Mesendoderm (in vitro differentiated cells): ENCODE results near the gene PLCG2.

Experiments used
- DNase-seq: peaks from one replicate; pipeline ENCODE4 v3.0.0; 2013
- H2AK5ac ChIP-seq: 2 replicates; pipeline ENCODE4 v1.6.1; 2013; ENCODE audit warnings: low read length, inconsistent platforms
- H2BK120ac ChIP-seq: 2 replicates; pipeline ENCODE4 v1.6.1; 2013; ENCODE audit warnings: low read depth, mild to moderate bottlenecking, low read length, moderate library complexity, mixed read lengths
- H2BK15ac ChIP-seq: replicated peaks from 2 replicates; pipeline ENCODE4 v1.6.1; 2013; ENCODE audit warnings: low read depth, mild to moderate bottlenecking, moderate library complexity
- H2BK5ac ChIP-seq: 2 replicates; pipeline ENCODE4 v1.6.1; 2013; ENCODE audit warnings: low read length, inconsistent platforms
- H3K18ac ChIP-seq: 2 replicates; pipeline ENCODE4 v1.6.1; 2013; ENCODE audit warnings: mild to moderate bottlenecking, low read length, mixed read lengths
- H3K23ac ChIP-seq: one replicate; pipeline ENCODE4 v1.6.1; 2013; ENCODE audit warnings: low read length
- H3K27ac ChIP-seq: 2 replicates; pipeline ENCODE4 v1.5.1; 2013; ENCODE audit warnings: low read depth, mild to moderate bottlenecking, inconsistent platforms, low read length, moderate library complexity
- H3K27me3 ChIP-seq: 2 replicates; pipeline ENCODE4 v1.6.1; 2013; ENCODE audit warnings: low read length, control low read depth, mild to moderate bottlenecking, inconsistent platforms; ENCODE audit not compliant: insufficient read depth, poor library complexity
- H3K36me3 ChIP-seq: 2 replicates; pipeline ENCODE4 v1.6.1; 2013; ENCODE audit warnings: low read length, inconsistent platforms; ENCODE audit not compliant: control insufficient read depth, insufficient read depth
- H3K4ac ChIP-seq: one replicate; pipeline ENCODE4 v1.6.1; 2013; ENCODE audit warnings: low read depth, mild to moderate bottlenecking, low read length, moderate library complexity
- H3K4me1 ChIP-seq: 2 replicates; pipeline ENCODE4 v1.6.1; 2013; ENCODE audit warnings: low read depth, low read length, inconsistent platforms; ENCODE audit not compliant: control insufficient read depth
- H3K4me2 ChIP-seq: 2 replicates; pipeline ENCODE4 v1.6.1; 2013; ENCODE audit warnings: low read length
- H3K4me3 ChIP-seq: 2 replicates; pipeline ENCODE4 v1.5.1; 2013; ENCODE audit warnings: mild to moderate bottlenecking, low read length
- H3K56ac ChIP-seq: one replicate; pipeline ENCODE4 v1.6.1; 2013; ENCODE audit warnings: low read length
- H3K79me1 ChIP-seq: 2 replicates; pipeline ENCODE4 v1.6.1; 2013; ENCODE audit warnings: low read length, inconsistent platforms
- H3K79me2 ChIP-seq: 2 replicates; pipeline ENCODE4 v1.6.1; 2013; ENCODE audit warnings: mild to moderate bottlenecking, low read length; ENCODE audit not compliant: control insufficient read depth, insufficient read depth
- H3K9ac ChIP-seq: 2 replicates; pipeline ENCODE4 v1.6.1; 2013; ENCODE audit warnings: low read length, inconsistent platforms
- H4K5ac ChIP-seq: one replicate; pipeline ENCODE4 v1.6.1; 2013; ENCODE audit warnings: low read length
- H4K8ac ChIP-seq: one replicate; pipeline ENCODE4 v1.6.1; 2013; ENCODE audit warnings: low read depth, mild to moderate bottlenecking, control low read depth, low read length, moderate library complexity
- WGBS: extraction: QIAGEN DNeasy Blood & Tissue Kit; methylation state at CpG from one replicate; pipeline ENCODE4 v1.1.7; 2013; ENCODE audit warnings: low lambda C conversion rate, missing lambda C conversion rate; ENCODE audit not compliant: insufficient coverage; ENCODE audit errors: extremely low coverage; 5-methylcytosine and 5-hydroxymethylcytosine counted together

Gene PLCG2

GRCh38 chr16:81939164-81940056 lies 160.3 kb downstream of the PLCG2 start:
- peak; percentile 96 for DNase-seq

GRCh38 chr16:81940781-81941560 lies 161.9 kb downstream of the PLCG2 start:
- DNase-seq: peak; percentile 63
- no peaks in the 10 kb centered on the region for H3K36me3 ChIP-seq
- H3K9ac ChIP-seq: no peak overlapping the region
- no CpG with 5 or more reads among the region's 3 CpGs for WGBS
- no peak overlapping the region for H2BK120ac ChIP-seq
- no peak overlapping the region for H3K23ac ChIP-seq
- no peak overlapping the region for H4K8ac ChIP-seq
- no peak overlapping the region for H4K5ac ChIP-seq
- H2BK15ac ChIP-seq: no peak overlapping the region
- H3K56ac ChIP-seq: no peak overlapping the region
- H3K27me3 ChIP-seq: no peaks in the 10 kb centered on the region
- H3K79me2 ChIP-seq: no peaks in the 10 kb centered on the region
- peaks cover 21% of the 10 kb centered on the region for H3K4me1 ChIP-seq
- H2BK5ac ChIP-seq: no peak overlapping the region
- no peak overlapping the region for H3K4ac ChIP-seq
- H3K4me3 ChIP-seq: no peak overlapping the region
- H3K18ac ChIP-seq: no peak overlapping the region
- no peak overlapping the region for H3K27ac ChIP-seq
- H3K79me1 ChIP-seq: no peaks in the 10 kb centered on the region
- no peak overlapping the region for H3K4me2 ChIP-seq
- no peak overlapping the region for H2AK5ac ChIP-seq

More at GRCh38 chr16:81939164-81940056, 160.3 kb downstream of the PLCG2 start:
- H2AK5ac ChIP-seq: no peak overlapping the region
- H3K79me2 ChIP-seq: no peaks in the 10 kb centered on the region
- no peak overlapping the region for H4K5ac ChIP-seq
- H2BK5ac ChIP-seq: peak overlapping the region; percentile 40
- no peak overlapping the region for H3K4ac ChIP-seq
- no peak overlapping the region for H2BK120ac ChIP-seq
- no peak overlapping the region for H4K8ac ChIP-seq
- peaks cover 21% of the 10 kb centered on the region for H3K4me1 ChIP-seq
- peak overlapping the region; percentile 32 for H3K9ac ChIP-seq
- no peak overlapping the region for H2BK15ac ChIP-seq
- H3K27me3 ChIP-seq: no peaks in the 10 kb centered on the region
- no peaks in the 10 kb centered on the region for H3K79me1 ChIP-seq
- peak overlapping the region; percentile 69 for H3K56ac ChIP-seq
- no peak overlapping the region for H3K18ac ChIP-seq
- H3K27ac ChIP-seq: no peak overlapping the region
- H3K4me3 ChIP-seq: no peak overlapping the region
- no peak overlapping the region for H3K4me2 ChIP-seq
- no peaks in the 10 kb centered on the region for H3K36me3 ChIP-seq
- no CpG with 5 or more reads among the region's 7 CpGs for WGBS
- no peak overlapping the region for H3K23ac ChIP-seq

- H3K79me2 ChIP-seq: no peaks in the 10 kb centered on the region
- H3K27me3 ChIP-seq: no peaks in the 10 kb centered on the region
- H2BK15ac ChIP-seq: no peak overlapping the region
- no peak overlapping the region for H2BK120ac ChIP-seq
- no CpG with 5 or more reads among the region's 7 CpGs for WGBS
- no peak overlapping the region for H3K23ac ChIP-seq
- H2BK5ac ChIP-seq: no peak overlapping the region
- H3K4me2 ChIP-seq: no peak overlapping the region
- H3K4me1 ChIP-seq: peaks cover 21% of the 10 kb centered on the region
- no peak overlapping the region for H3K18ac ChIP-seq
- H3K4me3 ChIP-seq: no peak overlapping the region
- no peaks in the 10 kb centered on the region for H3K79me1 ChIP-seq
- no peak overlapping the region for H4K5ac ChIP-seq
- H4K8ac ChIP-seq: no peak overlapping the region
- peak overlapping the region; percentile 25 for H3K56ac ChIP-seq
- no peak overlapping the region for H2AK5ac ChIP-seq
- DNase-seq: no peak
- H3K4ac ChIP-seq: no peak overlapping the region
- no peak overlapping the region for H3K9ac ChIP-seq
- no peak overlapping the region for H3K27ac ChIP-seq
- no peaks in the 10 kb centered on the region for H3K36me3 ChIP-seq
These were observed 163.0 kb downstream of the PLCG2 start for GRCh38 chr16:81942007-81942601.

- Histone ChIP-seq H3K27ac (no peak overlapping the region), H3K9ac (no peak overlapping the region)
- no CpG with 5 or more reads among the region's 1 CpG for whole genome bisulfite sequencing
These were observed 166.6 kb downstream of the PLCG2 start for GRCh38 chr16:81945665-81946064.

GRCh38 chr16:81946206-81946605 lies 167.1 kb downstream of the PLCG2 start:
- H4K5ac ChIP-seq: no peak overlapping the region
- H3K27ac ChIP-seq: no peak overlapping the region
- no peaks in the 10 kb centered on the region for H3K79me1 ChIP-seq
- H3K4me3 ChIP-seq: no peak overlapping the region
- H3K18ac ChIP-seq: no peak overlapping the region
- H3K36me3 ChIP-seq: no peaks in the 10 kb centered on the region
- no peak overlapping the region for H3K56ac ChIP-seq
- H3K23ac ChIP-seq: no peak overlapping the region
- H3K79me2 ChIP-seq: no peaks in the 10 kb centered on the region
- H2BK15ac ChIP-seq: no peak overlapping the region
- no peak overlapping the region for H3K4ac ChIP-seq
- peaks cover 7% of the 10 kb centered on the region for H3K4me1 ChIP-seq
- H4K8ac ChIP-seq: no peak overlapping the region
- no peak overlapping the region for H2BK120ac ChIP-seq
- no CpG with 5 or more reads among the region's 5 CpGs for WGBS
- peak; percentile 35 for DNase-seq
- H3K4me2 ChIP-seq: no peak overlapping the region
- H3K9ac ChIP-seq: no peak overlapping the region
- no peaks in the 10 kb centered on the region for H3K27me3 ChIP-seq
- H2BK5ac ChIP-seq: no peak overlapping the region
- H2AK5ac ChIP-seq: no peak overlapping the region

More at GRCh38 chr16:81945665-81946064, 166.6 kb downstream of the PLCG2 start:
- H2AK5ac ChIP-seq: no peak overlapping the region
- H4K8ac ChIP-seq: no peak overlapping the region
- H3K4me3 ChIP-seq: no peak overlapping the region
- no peak overlapping the region for H2BK120ac ChIP-seq
- no peaks in the 10 kb centered on the region for H3K79me1 ChIP-seq
- no peak for DNase-seq
- no peak overlapping the region for H2BK5ac ChIP-seq
- H3K56ac ChIP-seq: no peak overlapping the region
- H3K4me2 ChIP-seq: no peak overlapping the region
- no peaks in the 10 kb centered on the region for H3K79me2 ChIP-seq
- no peak overlapping the region for H3K23ac ChIP-seq
- no peak overlapping the region for H3K18ac ChIP-seq
- H3K4ac ChIP-seq: no peak overlapping the region
- H3K4me1 ChIP-seq: peaks cover 7% of the 10 kb centered on the region
- H3K36me3 ChIP-seq: no peaks in the 10 kb centered on the region
- no peak overlapping the region for H4K5ac ChIP-seq
- H3K27me3 ChIP-seq: no peaks in the 10 kb centered on the region
- H2BK15ac ChIP-seq: no peak overlapping the region
